ENCODE results near the gene SLC12A8.

GRCh38 chr3:125246237-125246636, 33.7 kb upstream of the SLC12A8 start:
- TF ChIP-seq EZH2phosphoT487 (IDR thresholded peaks at IDR 0.05; ENCODE audit: insufficient read depth, low read depth) (no peak), EZH2 (IDR thresholded peaks at IDR 0.05; ENCODE audit: insufficient read depth, poor library complexity, severe bottlenecking) (no peak)

Measured in GM23248 (cell line).